Stimulated activated CD4-positive, alpha-beta T cell treated with anti-CD3 and anti-CD28 coated beads, Interleukin-4, amount 100 ng/mL, for 4 hours (primary cell): Measurements from ENCODE around the gene TTC21B.

Source experiments
- DNase-seq, 2 experiments: peaks; one replicate each; pipeline ENCODE4 v3.0.0-alpha.2; 2020

The TTC21B gene

GRCh38 chr2:165920748-165921147 lies 32.8 kb downstream of the TTC21B start:
- DNase-seq, result no peak

- no peak for DNase-seq
Observed at GRCh38 chr2:165913636-165914035, 39.9 kb downstream of the TTC21B start.

GRCh38 chr2:165911981-165912380 lies 41.6 kb downstream of the TTC21B start:
- DNase-seq, result no peak

GRCh38 chr2:165911231-165911630 lies 42.3 kb downstream of the TTC21B start:
- DNase-seq, result no peak

GRCh38 chr2:165909466-165909865 lies 44.1 kb downstream of the TTC21B start:
- no peak for DNase-seq

GRCh38 chr2:165905854-165906253 lies 47.7 kb downstream of the TTC21B start:
- DNase-seq, result no peak

GRCh38 chr2:165905269-165905668 lies 48.3 kb downstream of the TTC21B start:
- no peak for DNase-seq

GRCh38 chr2:165904432-165904831 lies 49.1 kb downstream of the TTC21B start:
- no peak for DNase-seq

- no peak for DNase-seq
Observed at GRCh38 chr2:165903406-165903805, 50.2 kb downstream of the TTC21B start.

GRCh38 chr2:165902934-165903333 lies 50.6 kb downstream of the TTC21B start:
- DNase-seq, result no peak

- no peak for DNase-seq
Observed at GRCh38 chr2:165901620-165902298, 51.8 kb downstream of the TTC21B start.

- DNase-seq, result no peak
Observed at GRCh38 chr2:165899311-165899710, 54.3 kb downstream of the TTC21B start.

- DNase-seq, result no peak
Observed at GRCh38 chr2:165898381-165898780, 55.2 kb downstream of the TTC21B start.

GRCh38 chr2:165897726-165898125 lies 55.9 kb downstream of the TTC21B start:
- no peak for DNase-seq

GRCh38 chr2:165897074-165897473 lies 56.5 kb downstream of the TTC21B start:
- no peak for DNase-seq

- DNase-seq, result no peak
Observed at GRCh38 chr2:165895974-165896373, 57.6 kb downstream of the TTC21B start.

GRCh38 chr2:165893556-165893955 lies 60.0 kb downstream of the TTC21B start:
- DNase-seq, result no peak

GRCh38 chr2:165892526-165892925 lies 61.0 kb downstream of the TTC21B start:
- no peak for DNase-seq

GRCh38 chr2:165891943-165892342 lies 61.6 kb downstream of the TTC21B start:
- DNase-seq, result no peak

GRCh38 chr2:165891345-165891744 lies 62.2 kb downstream of the TTC21B start:
- DNase-seq, result no peak

- DNase-seq, result no peak
Observed at GRCh38 chr2:165889798-165890197, 63.8 kb downstream of the TTC21B start.

GRCh38 chr2:165889158-165889557 lies 64.4 kb downstream of the TTC21B start:
- no peak for DNase-seq

- DNase-seq, result no peak
Observed at GRCh38 chr2:165888171-165888570, 65.4 kb downstream of the TTC21B start.

GRCh38 chr2:165886487-165887146 lies 67.0 kb downstream of the TTC21B start:
- no peak for DNase-seq
